Panc1 (cell line): ENCODE measurements around the gene RNF38. TPM values are rescaled to one million over a fixed set of nuclear protein-coding genes. Genes with fewer than 3 reads are reported as not detected.

Source experiments
- ATAC-seq: fragments of 200-7000 bp; cut with Tn5 transposase; 2 replicates; pipeline ENCODE4 v1.9.1; 2020; ENCODE audit warnings: mild to moderate bottlenecking, moderate library complexity
- BruUV-seq: library from RNA; stranded (reverse); fragments of 400-500 nt; replicated peaks from 2 replicates; lab custom pipeline; 2021; lab: Mats Ljungman, UMichigan
- CTCF ChIA-PET: fragments of 300-600 bp; sonication (Branson Sonifier 250); formaldehyde crosslinking; loops from one replicate; lab custom pipeline; 2022; ENCODE audit warnings: antibody characterized with exemption; lab: Charles Lee
- POLR2A ChIA-PET: fragments of 300-600 bp; sonication (Branson Sonifier 250); formaldehyde crosslinking; loops from one replicate; lab custom pipeline; 2022; ENCODE audit warnings: antibody characterized with exemption; lab: Charles Lee
- DNase-seq: peaks from one replicate; pipeline ENCODE4 v3.0.0-alpha.2; 2010; ENCODE audit warnings: low read depth, low spot score
- H3K27ac ChIP-seq: 2 replicates; pipeline ENCODE4 v1.5.1; 2011; ENCODE audit warnings: mild to moderate bottlenecking, low read length, inconsistent platforms
- H3K27me3 ChIP-seq: fragments of 200-500 bp; sonication (Bioruptor generic); 2 replicates; pipeline ENCODE4 v1.6.0; 2014; ENCODE audit warnings: low read length, inconsistent platforms; ENCODE audit not compliant: control insufficient read depth, insufficient read depth
- H3K36me3 ChIP-seq: fragments of 200-500 bp; sonication (Bioruptor generic); 2 replicates; pipeline ENCODE4 v1.5.1; 2014; ENCODE audit warnings: inconsistent platforms, mild to moderate bottlenecking, low read length, moderate library complexity; ENCODE audit not compliant: control insufficient read depth, insufficient read depth
- H3K4me1 ChIP-seq: 2 replicates; pipeline ENCODE4 v1.5.1; 2011; ENCODE audit warnings: inconsistent platforms, mild to moderate bottlenecking, low read length, moderate library complexity; ENCODE audit not compliant: control insufficient read depth, insufficient read depth
- H3K4me3 ChIP-seq, 2 experiments: 2 replicates each; pipeline ENCODE4 v1.5.1; 2011 to 2012; ENCODE audit warnings: low read depth in 2 of 2, low read length in 2 of 2, mild to moderate bottlenecking in 2 of 2, inconsistent platforms in 1 of 2, moderate library complexity in 1 of 2
- H3K9me3 ChIP-seq: fragments of 200-500 bp; sonication (Bioruptor generic); 2 replicates; pipeline ENCODE4 v1.5.1; 2014; ENCODE audit warnings: low read depth, mild to moderate bottlenecking, inconsistent platforms, low read length, moderate library complexity; ENCODE audit not compliant: control insufficient read depth, insufficient read depth
- CTCF ChIP-seq: fragments of 450-650 bp; IDR thresholded peaks from 2 replicates; pipeline ENCODE4 v1.5.1; 2017; ENCODE audit warnings: mild to moderate bottlenecking
- POLR2AphosphoS5 ChIP-seq: IDR thresholded peaks from 2 replicates; pipeline ENCODE4 v1.6.1; 2012; ENCODE audit warnings: mild to moderate bottlenecking, low read depth, low read length, moderate library complexity
- REST ChIP-seq, 2 experiments: IDR thresholded peaks; 2 replicates each; pipeline ENCODE4 v1.6.1; 2011 to 2012; ENCODE audit warnings: low read depth in 2 of 2, control low read depth in 1 of 2, low read length in 1 of 2, mild to moderate bottlenecking in 1 of 2, moderate library complexity in 1 of 2; ENCODE audit not compliant: insufficient read depth in 1 of 2
- SIN3A ChIP-seq: IDR thresholded peaks from 2 replicates; pipeline ENCODE4 v1.6.1; 2012; ENCODE audit warnings: low read depth, mild to moderate bottlenecking, low read length, moderate library complexity, borderline replicate concordance; ENCODE audit not compliant: insufficient read depth
- TCF7L2 ChIP-seq: IDR thresholded peaks from 2 replicates; pipeline ENCODE4 v1.6.1; 2011; ENCODE audit warnings: mild to moderate bottlenecking, low read depth, low read length, inconsistent platforms
- in situ Hi-C: cut with HindIII; loops from 2 replicates; pipeline ENCODE4 v1.10.0; 2016; ENCODE audit warnings: low sequenced_read_pairs, low pct_unique_long_range_greater_than_20kb
- intact Hi-C: fragments of 100-400 bp; cut with micrococcal nuclease; formaldehyde crosslinking; loops from one replicate; pipeline ENCODE4 v1.10.0; 2022; ENCODE audit not compliant: unreplicated experiment
- total RNA-seq: library from RNA; stranded (reverse); gene quantifications from one replicate; pipeline ENCODE4 v1.2.1, GENCODE V29; 2021; ENCODE audit not compliant: unreplicated experiment

RNF38 gene
- total RNA-seq, 1 experiment from 2014 or later, result 78.0 TPM

GRCh38 chr9:36293171-36293570 lies 106.9 kb downstream of the RNF38 start:
- CTCF ChIA-PET, result no interaction called here
- Histone ChIP-seq H3K36me3 (no peaks in the 10 kb centered on the region), H3K27me3 (no peaks in the 10 kb centered on the region), H3K9me3 (no peaks in the 10 kb centered on the region), H3K4me1 (peaks cover 28% of the 10 kb centered on the region), H3K27ac (peak overlapping the region; percentile 57), H3K4me3 (no peak overlapping the region)
- TF ChIP-seq TCF7L2 (no peak), CTCF (no peak), POLR2AphosphoS5 (no peak), SIN3A (no peak), REST (IDR thresholded peaks at IDR 0.05; ENCODE audit: insufficient read depth in 1 of 2, low read depth in 2 of 2, low read length in 1 of 2) (no peak)
- POLR2A ChIA-PET, result no interaction called here
- ATAC-seq, result no peak
- intact Hi-C loops, result no loop called here
- no peak for DNase-seq
- in situ Hi-C loops, result no loop called here
- no TSS peak for BruUV-seq

- POLR2A ChIA-PET, result no interaction called here
- Histone ChIP-seq H3K27ac (peak overlapping the region; percentile 57), H3K9me3 (no peaks in the 10 kb centered on the region), H3K4me1 (peaks cover 26% of the 10 kb centered on the region), H3K27me3 (no peaks in the 10 kb centered on the region), H3K36me3 (no peaks in the 10 kb centered on the region), H3K4me3 (no peak overlapping the region)
- TF ChIP-seq SIN3A (no peak), CTCF (no peak), REST (IDR thresholded peaks at IDR 0.05; ENCODE audit: insufficient read depth in 1 of 2, low read depth in 2 of 2, low read length in 1 of 2) (no peak), TCF7L2 (no peak), POLR2AphosphoS5 (no peak)
- intact Hi-C loops, result no loop called here
- in situ Hi-C loops, result no loop called here
- no TSS peak for BruUV-seq
- CTCF ChIA-PET, result no interaction called here
- no peak for DNase-seq
- no peak for ATAC-seq
Measured at GRCh38 chr9:36292641-36293040, 107.4 kb downstream of the RNF38 start.
